Measurements from ENCODE around the gene ZBTB5. TPM values are rescaled to one million over a fixed set of nuclear protein-coding genes. Genes with fewer than 3 reads are reported as not detected.

Gene ZBTB5
- total and polyA plus RNA-seq, 5 experiments from 2014 or later: 0.50 to 13.2 (median 0.83) TPM

DNA sequence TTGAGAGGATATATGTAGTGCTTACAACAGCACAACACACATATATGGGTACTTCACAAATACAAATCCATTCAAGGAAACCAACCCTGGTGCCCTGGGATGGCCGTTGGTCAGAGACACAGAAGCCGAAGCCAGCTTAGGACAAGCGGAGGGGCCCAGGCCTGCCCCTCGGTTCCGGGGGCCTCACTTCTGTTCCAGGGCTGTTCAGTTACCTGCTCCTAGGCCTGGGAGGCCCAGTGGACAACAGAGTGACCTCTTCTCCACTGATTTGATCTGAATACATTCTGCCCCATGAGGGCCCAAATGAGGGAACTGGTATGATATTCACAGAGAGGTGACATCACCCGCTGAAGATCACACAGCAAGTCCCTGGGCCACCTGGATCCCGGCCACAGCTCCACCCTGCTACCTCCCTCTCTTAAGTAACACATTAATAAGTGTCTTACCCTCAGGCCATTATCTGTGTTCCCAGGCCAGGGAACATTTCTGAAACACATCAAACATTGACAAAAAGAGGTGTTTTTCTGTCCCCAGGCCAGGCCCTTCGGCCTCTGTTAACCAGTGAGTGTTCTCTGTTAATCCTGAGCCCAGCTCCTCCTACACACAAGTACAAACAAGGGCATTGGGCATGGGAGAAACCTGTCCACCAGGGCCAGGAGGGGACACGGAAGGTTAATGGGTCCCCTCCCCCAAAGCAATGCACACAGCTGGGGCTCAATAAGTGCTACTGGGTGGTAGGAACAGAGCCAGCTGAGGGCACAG, 47.2 kb downstream of the ZBTB5 start:
- POLR2A ChIA-PET: no interaction called here
- Mint-ChIP-seq H3K36me3 (no peaks in the 10 kb centered on the region), H3K4me3 (no peak overlapping the region), H3K4me1 (peaks cover 16 to 23% (median 21%) of the 10 kb centered on the region in 4 donors), H3K27ac (peak overlapping the region in 1 of 10 donors; percentile 81), H3K27me3 (peaks cover 0 to 8% (median 6%) of the 10 kb centered on the region in 5 donors), H3K9me3 (no peaks in the 10 kb centered on the region)
- ATAC-seq (no peak), DNase-seq (no peak)

DNA sequence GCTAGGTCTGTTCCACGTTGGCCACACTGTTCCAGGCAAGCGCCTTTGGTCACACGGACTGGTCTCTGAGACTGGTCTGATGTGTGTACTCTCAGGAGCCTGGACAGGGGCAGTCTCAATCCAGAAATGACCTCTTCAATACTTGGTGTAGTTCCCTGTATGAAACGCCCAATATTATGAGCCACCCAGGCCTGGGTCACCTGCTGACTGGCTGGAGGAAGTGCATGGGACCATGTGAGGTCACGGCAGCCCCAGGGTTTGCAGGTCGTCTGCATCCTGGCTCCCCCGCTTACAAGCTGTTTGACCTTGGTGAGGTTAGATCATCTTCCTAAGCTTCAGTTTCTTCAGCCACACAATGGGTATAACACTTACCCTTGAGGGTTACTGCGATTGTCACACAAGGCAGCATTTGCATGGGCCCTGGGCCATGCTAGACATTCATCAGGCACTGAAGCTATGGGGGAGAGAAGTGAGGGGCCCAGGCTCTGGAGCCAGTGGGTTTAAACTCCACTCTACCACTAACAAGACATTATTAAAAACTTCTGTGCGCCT, 47.9 kb downstream of the ZBTB5 start:
- Mint-ChIP-seq H3K27me3 (peaks cover 0 to 8% (median 6%) of the 10 kb centered on the region in 5 donors), H3K27ac (no peak overlapping the region), H3K9me3 (no peaks in the 10 kb centered on the region), H3K4me1 (peaks cover 14 to 18% (median 16%) of the 10 kb centered on the region in 4 donors), H3K36me3 (no peaks in the 10 kb centered on the region), H3K4me3 (no peak overlapping the region)
- ATAC-seq (no peak), DNase-seq (no peak)
- POLR2A ChIA-PET: no interaction called here

DNA sequence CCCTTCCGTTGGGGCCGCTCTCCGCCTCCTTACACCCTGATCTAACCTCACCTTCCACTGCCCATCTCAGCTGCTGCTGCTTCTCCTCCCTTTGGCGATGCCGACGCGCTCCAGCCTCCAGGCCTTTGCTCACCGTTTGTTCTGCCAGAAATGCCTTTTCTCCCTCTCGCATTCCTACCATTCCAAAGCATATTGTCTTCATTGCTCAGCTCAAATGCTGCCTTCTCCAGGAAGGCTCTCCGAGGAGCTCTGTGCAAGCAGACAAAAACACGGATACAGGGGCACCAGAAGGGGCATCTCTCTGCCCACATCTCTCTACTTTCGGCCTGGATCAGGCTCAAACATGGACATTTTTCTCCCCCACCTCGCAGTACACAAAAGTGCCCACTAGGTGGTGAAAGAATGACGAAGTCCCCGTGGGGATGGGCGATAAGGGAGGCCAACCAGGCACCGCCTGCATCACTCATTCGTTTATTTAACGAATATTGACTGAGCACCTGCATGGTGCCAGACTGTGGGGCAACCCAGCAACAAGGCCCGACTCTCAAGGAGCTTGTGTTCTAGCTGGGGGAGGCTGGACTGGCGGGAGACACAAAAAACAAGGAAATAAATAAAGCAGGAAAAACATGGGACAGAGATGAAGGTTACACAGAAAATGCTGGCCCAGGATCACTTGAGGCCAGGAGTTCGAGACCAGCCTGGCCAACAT, 50.1 kb downstream of the ZBTB5 start:
- peak; percentile 96 to 97 for ATAC-seq
- Mint-ChIP-seq H3K4me3 (peak overlapping the region in 8 of 10 donors; percentile 38 to 74 (median 60)), H3K9me3 (no peaks in the 10 kb centered on the region), H3K4me1 (peaks cover 7 to 23% (median 9%) of the 10 kb centered on the region in 4 donors), H3K27ac (peak overlapping the region in 8 of 10 donors; percentile 3 to 91 (median 67)), H3K27me3 (peaks cover 0 to 8% (median 6%) of the 10 kb centered on the region in 5 donors), H3K36me3 (no peaks in the 10 kb centered on the region)
- POLR2A ChIA-PET: interaction anchor here (0.7 to 2.4 kb wide), 2 partner anchors 9 to 65 kb away, joined by 3 to 5 read pairs; no protein-coding TSS in a partner anchor
- peak; percentile 52 to 85 (median 70) for DNase-seq

DNA sequence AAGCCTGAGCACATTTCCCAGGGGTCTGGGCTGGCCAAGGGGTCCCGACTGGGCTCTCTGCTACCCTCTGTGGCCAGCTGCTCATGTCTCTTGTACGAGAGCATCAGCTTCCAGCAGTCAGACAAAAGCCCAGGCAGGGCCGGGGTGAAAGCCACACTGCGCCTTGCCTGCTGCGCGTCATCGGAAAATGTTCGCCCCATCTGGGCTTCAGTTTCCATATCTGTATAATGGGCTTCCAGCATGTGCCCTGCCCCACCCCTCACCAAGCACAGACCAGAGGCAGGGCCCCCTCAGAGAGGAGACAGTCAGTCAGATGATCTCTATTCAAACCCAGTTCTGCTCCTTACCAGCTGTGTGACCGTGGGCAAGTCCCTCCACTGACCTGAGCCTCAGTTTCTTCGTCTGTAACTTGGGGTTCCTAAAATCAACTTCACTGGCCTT, 50.7 kb downstream of the ZBTB5 start:
- H3K4me1 Mint-ChIP-seq: peaks cover 7 to 29% (median 10%) of the 10 kb centered on the region in 4 donors
- POLR2A ChIA-PET: interaction anchor here (2.4 kb wide), 1 partner anchor 9 kb away, joined by 5 read pairs; no protein-coding TSS in a partner anchor
- H3K27me3 Mint-ChIP-seq: peaks cover 0 to 8% (median 6%) of the 10 kb centered on the region in 5 donors
- H3K27ac Mint-ChIP-seq: peak overlapping the region in 1 of 10 donors; percentile 91
- no peaks in the 10 kb centered on the region for H3K36me3 Mint-ChIP-seq
- no peak overlapping the region for H3K4me3 Mint-ChIP-seq
- no peaks in the 10 kb centered on the region for H3K9me3 Mint-ChIP-seq
- DNase-seq (no peak), ATAC-seq (no peak)

DNA sequence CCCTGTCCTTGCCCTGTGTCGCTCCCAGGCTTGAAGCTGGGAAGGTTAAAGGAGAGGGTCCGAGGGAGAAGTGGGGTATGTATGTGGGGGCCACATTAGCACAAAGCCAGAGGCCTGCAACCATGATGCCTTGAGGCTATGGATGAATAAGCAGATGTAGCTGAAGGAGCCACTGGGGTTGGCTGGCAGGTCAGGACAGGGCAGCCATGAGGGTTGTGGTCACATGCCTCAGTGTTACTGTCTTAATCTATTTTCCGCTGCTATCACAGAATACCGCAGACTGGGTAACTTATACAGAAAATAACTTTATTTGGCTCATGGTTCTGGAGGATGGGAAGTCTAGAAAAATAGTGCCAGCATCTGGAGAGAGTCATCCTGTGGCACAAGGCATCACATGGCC, 51.9 kb downstream of the ZBTB5 start:
- H3K4me3 Mint-ChIP-seq: no peak overlapping the region
- no peak for DNase-seq
- H3K4me1 Mint-ChIP-seq: peaks cover 7 to 39% (median 8%) of the 10 kb centered on the region in 4 donors
- H3K36me3 Mint-ChIP-seq: no peaks in the 10 kb centered on the region
- no peak for ATAC-seq
- H3K9me3 Mint-ChIP-seq: no peaks in the 10 kb centered on the region
- H3K27ac Mint-ChIP-seq: no peak overlapping the region
- peaks cover 0 to 8% (median 6%) of the 10 kb centered on the region in 5 donors for H3K27me3 Mint-ChIP-seq
- POLR2A ChIA-PET: interaction anchor here (2.4 kb wide), 1 partner anchor 11 kb away, joined by 5 read pairs; no protein-coding TSS in a partner anchor

DNA sequence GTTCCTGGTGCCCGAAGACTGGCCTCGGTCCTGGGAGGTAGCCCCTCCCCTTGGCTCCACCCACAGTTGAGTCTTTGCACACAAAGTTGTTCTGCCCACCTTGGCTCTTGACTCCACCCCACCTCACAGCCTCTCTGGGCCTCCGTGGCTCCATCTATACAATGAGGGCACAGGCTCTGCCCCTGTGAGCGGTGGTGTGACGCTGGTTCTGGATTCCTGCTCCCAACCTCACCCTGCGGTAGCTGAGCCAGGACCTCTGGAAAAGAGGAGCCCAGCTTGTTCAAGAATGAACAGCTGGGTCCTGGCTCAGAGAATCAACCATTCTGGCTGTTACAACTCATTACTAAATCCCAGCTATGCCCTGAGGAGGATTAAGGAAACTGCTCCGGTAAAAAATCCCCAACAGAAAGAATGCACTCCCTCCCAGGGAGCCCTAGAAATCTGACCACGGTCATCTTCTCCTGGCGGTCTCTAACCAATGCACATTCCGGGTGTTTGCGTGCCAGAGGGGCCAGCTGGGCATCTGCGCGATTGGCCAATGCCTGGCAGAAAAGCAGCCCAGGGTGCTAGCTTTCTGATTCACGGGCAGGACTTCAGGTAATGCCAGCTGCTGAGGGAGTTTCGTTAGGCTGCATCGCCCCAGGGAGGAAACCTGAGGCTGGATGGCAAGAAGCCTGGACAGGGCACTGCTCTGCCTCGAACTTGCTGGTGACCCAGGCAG, 52.7 kb downstream of the ZBTB5 start:
- ATAC-seq (no peak), DNase-seq (no peak)
- peaks cover 7 to 39% (median 8%) of the 10 kb centered on the region in 4 donors for H3K4me1 Mint-ChIP-seq
- no peaks in the 10 kb centered on the region for H3K9me3 Mint-ChIP-seq
- H3K36me3 Mint-ChIP-seq: no peaks in the 10 kb centered on the region
- H3K27me3 Mint-ChIP-seq: peaks cover 0 to 8% (median 6%) of the 10 kb centered on the region in 5 donors
- peak overlapping the region in 1 of 10 donors; percentile 49 for H3K27ac Mint-ChIP-seq
- no peak overlapping the region for H3K4me3 Mint-ChIP-seq
- POLR2A ChIA-PET: no interaction called here

DNA sequence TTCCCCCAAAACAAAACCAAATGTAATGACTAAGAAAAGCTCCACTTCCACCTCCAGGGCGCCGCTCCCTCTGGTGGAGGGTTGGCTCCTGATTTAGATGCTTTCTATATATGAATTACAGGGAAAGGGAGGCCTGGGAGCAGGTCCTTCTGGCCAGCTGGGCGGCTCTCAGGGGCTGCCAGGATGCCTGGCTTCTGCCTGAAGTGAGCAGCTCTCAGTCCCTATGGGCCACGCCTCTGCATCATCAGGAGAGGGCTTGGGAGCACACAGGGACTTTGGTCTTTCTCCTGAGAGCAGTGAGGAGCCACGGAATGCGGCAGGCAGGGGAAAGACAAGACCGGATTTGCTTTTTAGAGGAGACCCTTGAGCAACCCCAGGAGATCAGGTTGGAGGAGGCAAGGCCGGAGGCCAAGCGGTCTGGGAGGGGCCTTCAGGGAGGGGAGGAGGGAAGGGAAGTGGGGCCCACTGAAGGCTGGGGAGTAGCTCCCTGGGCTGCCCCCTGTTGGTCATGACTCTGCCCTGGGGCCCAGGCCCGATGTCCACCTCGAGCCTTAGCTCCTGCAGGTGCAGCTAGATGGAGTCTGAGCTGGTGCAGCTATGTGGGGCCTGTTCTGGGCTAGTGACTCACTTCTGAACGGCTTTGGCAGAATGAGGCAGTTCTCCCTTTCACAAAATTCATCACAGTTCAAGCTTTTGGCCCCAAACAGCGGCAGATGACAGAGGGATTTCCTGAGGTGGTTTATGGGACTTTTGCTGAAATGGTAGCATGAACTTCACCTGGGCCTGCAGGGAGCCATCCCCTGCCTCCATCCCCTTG, 54.1 kb downstream of the ZBTB5 start:
- Mint-ChIP-seq H3K4me1 (peaks cover 7 to 43% (median 9%) of the 10 kb centered on the region in 4 donors), H3K4me3 (peak overlapping the region in 1 of 10 donors; percentile 51), H3K9me3 (no peaks in the 10 kb centered on the region), H3K27me3 (peaks cover 0 to 8% (median 6%) of the 10 kb centered on the region in 5 donors), H3K36me3 (no peaks in the 10 kb centered on the region), H3K27ac (peak overlapping the region in 1 of 10 donors; percentile 81)
- ATAC-seq (no peak), DNase-seq (no peak)
- POLR2A ChIA-PET: no interaction called here

DNA sequence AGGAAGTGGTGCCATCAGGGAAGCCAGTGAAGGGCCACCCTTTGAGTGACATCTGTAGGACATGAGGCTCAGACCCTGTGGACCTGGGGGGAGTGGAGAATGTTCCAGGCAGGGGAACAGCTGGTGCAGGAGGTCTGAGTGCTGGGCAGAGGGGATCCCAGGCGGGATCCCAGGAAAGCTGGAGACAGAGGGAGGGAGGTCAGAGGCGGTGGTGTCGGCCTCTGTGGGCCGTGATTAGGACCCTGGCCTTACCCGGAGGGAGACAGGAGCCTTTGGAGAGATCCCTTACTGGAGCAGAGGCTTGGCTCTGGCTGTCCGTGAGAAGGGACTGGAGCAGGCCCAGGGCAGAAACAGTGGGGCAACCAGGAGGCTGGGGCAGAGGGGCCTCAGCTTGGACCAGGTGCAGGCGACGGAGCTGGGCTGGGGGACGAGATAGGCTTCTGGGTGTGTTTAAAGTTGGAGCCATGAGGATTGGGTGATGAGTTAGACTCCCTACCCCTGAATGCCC, 54.8 kb downstream of the ZBTB5 start:
- H3K27ac Mint-ChIP-seq: peak overlapping the region in 3 of 10 donors; percentile 1 to 72 (median 64)
- H3K4me1 Mint-ChIP-seq: peaks cover 6 to 44% (median 8%) of the 10 kb centered on the region in 4 donors
- H3K27me3 Mint-ChIP-seq: peaks cover 0 to 7% (median 5%) of the 10 kb centered on the region in 5 donors
- H3K9me3 Mint-ChIP-seq: no peaks in the 10 kb centered on the region
- no peaks in the 10 kb centered on the region for H3K36me3 Mint-ChIP-seq
- DNase-seq: no peak
- no peak overlapping the region for H3K4me3 Mint-ChIP-seq
- POLR2A ChIA-PET: no interaction called here
- no peak for ATAC-seq

DNA sequence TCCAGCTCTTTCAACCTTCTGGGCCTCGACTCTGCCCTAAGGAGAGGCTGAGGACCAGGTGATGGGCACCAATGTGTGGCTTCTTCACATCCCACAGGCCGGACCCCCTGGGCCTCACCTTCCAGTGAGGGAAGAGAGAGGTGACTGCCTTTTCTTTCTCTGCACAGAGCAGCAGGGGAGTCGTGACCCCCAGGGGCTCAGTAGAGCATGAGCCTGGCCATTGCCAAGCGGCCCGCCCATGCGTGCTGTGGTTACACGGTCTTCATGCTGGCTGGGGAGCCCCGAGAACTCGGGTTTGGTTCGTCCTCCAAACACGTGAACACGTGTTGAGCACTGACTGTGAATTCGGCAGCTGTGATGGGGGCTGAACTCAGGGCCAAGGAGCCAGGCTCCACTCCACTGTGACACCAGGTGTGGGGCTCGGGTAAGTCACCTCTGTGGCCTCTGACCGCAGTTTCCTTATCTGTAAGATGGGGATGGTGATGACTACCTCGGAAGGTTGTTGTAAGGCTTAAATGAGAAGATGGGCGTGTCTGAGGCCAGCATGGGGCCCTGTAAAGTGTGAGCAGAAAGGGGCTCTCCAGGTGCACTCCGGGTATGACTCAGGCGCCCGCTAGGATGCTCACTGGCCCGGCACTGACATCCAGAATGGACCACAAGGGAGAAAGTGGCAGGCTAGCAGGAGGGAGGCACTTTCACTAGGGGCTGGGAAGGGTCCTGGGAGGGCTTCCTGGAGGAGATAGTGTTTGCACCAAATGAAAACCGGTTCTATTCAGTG, 56.1 kb downstream of the ZBTB5 start:
- Mint-ChIP-seq H3K4me1 (peaks cover 0 to 43% (median 2%) of the 10 kb centered on the region in 4 donors), H3K4me3 (peak overlapping the region in 1 of 10 donors; percentile 42)

DNA sequence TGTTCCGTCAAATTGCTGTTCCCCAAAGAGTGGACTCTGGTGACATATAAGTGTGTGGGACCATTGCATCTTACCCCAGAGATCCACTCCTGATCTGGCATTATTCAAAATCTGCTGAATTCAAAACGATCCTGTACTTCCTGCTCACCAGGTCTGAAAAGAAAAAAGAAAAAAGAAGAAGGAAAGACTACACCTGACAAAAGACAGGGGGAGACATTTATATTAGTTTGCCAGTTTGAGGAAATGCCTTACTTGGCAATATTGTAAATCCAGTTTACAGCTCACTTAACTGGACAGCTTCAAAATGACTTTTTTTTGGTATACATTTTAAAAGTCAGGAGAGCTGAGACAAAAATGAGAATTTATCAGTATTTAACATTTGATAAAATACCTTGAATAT, 57.8 kb downstream of the ZBTB5 start:
- H3K27me3 Mint-ChIP-seq: no peaks in the 10 kb centered on the region
- H3K9me3 Mint-ChIP-seq: no peaks in the 10 kb centered on the region
- no peaks in the 10 kb centered on the region for H3K36me3 Mint-ChIP-seq
- DNase-seq: peak in 1 of 10 donors; percentile 10
- peaks cover 0 to 53% (median 2%) of the 10 kb centered on the region in 4 donors for H3K4me1 Mint-ChIP-seq
- peak in 1 of 2 donors; percentile 33 for ATAC-seq
- POLR2A ChIA-PET: interaction anchor here (1.0 kb wide), 1 partner anchor 106 kb away, joined by 4 read pairs; no protein-coding TSS in a partner anchor
- no peak overlapping the region for H3K4me3 Mint-ChIP-seq
- no peak overlapping the region for H3K27ac Mint-ChIP-seq

More for the DNA sequence above, 56.1 kb downstream of the ZBTB5 start:
- peak in 2 of 10 donors; percentile 60 to 74 for DNase-seq
- peak; percentile 55 to 87 for ATAC-seq
- POLR2A ChIA-PET: no interaction called here
- Mint-ChIP-seq H3K27ac (peak overlapping the region in 4 of 10 donors; percentile 40 to 84 (median 66)), H3K9me3 (no peaks in the 10 kb centered on the region), H3K36me3 (no peaks in the 10 kb centered on the region), H3K27me3 (no peaks in the 10 kb centered on the region)
